ENCODE data around the gene C21orf91. TPM values are rescaled to one million over a fixed set of nuclear protein-coding genes. Genes with fewer than 3 reads are reported as not detected.

The C21orf91 gene
- total RNA-seq, 1 experiment from 2014 or later, result 30.5 TPM

DNA sequence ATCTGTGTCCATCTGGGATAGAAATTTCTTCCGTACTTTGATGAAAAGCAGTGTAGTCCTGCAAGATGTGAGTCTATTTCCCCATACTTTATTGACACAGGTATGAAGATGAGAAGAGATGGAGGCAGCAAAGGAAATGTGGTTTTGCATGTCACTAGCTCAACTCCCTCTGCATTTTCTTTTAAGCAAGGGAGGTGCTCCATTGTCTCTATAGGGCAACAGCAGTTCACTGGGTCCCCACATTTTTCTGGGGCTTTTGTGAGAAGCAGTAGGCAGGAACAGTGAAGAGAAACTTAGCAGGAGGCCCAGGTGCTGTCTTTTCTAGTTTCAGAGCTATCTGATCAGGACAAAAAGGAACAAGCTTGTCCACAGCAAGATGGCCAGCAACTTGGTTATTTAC lies 37.1 kb downstream of the C21orf91 start (continued):
- TF ChIP-seq SP1 (CRISPR knock-in tag; conservative IDR thresholded peaks at IDR 0.05), result no peak
- no peak for TF ChIP-seq HMGA2 (CRISPR knock-in tag; IDR thresholded peaks at IDR 0.05)
- TF ChIP-seq NR2C2 (CRISPR knock-in tag; IDR thresholded peaks at IDR 0.05), result no peak

DNA sequence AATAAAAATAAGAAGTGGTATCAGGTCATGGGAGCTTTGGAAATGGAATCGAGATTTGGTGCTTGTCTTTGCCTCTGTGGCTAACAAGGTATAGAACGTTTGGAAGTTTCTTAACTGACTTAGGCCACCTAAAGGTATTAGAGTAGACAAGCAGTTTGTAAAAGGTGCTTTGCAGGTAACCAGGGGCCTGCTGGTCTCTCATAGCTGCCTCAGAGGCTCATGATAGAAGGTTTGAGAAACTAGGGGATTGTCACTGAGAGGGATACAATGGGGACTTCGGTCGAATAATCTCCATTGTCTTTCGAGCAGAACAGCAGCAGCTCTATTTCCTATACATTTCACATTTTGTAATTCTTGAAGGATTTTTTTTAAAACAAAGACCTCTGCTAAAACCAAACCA lies 37.6 kb downstream of the C21orf91 start:
- Mint-ChIP-seq H3K36me3 (peaks cover 31% of the 10 kb centered on the region), H3K4me1 (peaks cover 25% of the 10 kb centered on the region)
- POLR2A ChIA-PET, result no interaction called here

DNA sequence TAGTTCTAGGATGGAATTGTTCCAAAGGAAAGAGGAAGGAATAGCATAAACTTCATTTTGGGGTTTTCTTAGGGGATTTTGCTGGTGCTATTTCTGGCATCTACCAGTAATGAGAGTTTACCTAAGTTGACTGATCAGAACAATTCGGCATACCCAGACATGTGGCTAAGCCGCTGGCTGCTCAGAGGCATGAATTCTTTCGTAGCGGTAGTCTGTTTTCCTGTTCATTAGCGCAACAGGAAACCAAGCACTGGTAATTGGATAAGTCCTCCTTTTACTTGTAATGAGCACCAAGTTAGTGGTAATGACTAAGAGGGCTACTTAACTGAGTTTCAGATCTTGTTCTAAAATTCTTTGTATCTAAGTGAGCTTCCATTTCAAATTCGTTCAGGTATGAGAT lies 38.6 kb downstream of the C21orf91 start:
- POLR2A ChIA-PET, result no interaction called here
- Mint-ChIP-seq H3K27ac (no peak overlapping the region), H3K36me3 (peaks cover 21% of the 10 kb centered on the region), H3K4me3 (no peak overlapping the region), H3K4me1 (peaks cover 25% of the 10 kb centered on the region), H3K9me3 (peaks cover 14% of the 10 kb centered on the region), H3K27me3 (ENCODE audit: low read depth) (no peaks in the 10 kb centered on the region)
- ATAC-seq, result no peak
- DNase-seq (ENCODE audit: low spot score), result no peak
- CTCF ChIA-PET, result interaction anchor here (1.0 to 1.3 kb wide), 2 partner anchors 91 to 146 kb away, joined by 3 to 6 read pairs; no protein-coding TSS in a partner anchor
- no peak for TF ChIP-seq NFYB (CRISPR knock-in tag; conservative IDR thresholded peaks at IDR 0.05; ENCODE audit: low read depth)
- no peak for TF ChIP-seq RELA (CRISPR knock-in tag; IDR thresholded peaks at IDR 0.05; ENCODE audit: borderline replicate concordance)
- no peak for TF ChIP-seq ZBTB21 (CRISPR knock-in tag; IDR thresholded peaks at IDR 0.05; ENCODE audit: borderline replicate concordance)
- TF ChIP-seq GRHL2 (CRISPR knock-in tag; IDR thresholded peaks at IDR 0.05; ENCODE audit: insufficient replicate concordance, severe bottlenecking), result no peak
- TF ChIP-seq, protein P1, sequence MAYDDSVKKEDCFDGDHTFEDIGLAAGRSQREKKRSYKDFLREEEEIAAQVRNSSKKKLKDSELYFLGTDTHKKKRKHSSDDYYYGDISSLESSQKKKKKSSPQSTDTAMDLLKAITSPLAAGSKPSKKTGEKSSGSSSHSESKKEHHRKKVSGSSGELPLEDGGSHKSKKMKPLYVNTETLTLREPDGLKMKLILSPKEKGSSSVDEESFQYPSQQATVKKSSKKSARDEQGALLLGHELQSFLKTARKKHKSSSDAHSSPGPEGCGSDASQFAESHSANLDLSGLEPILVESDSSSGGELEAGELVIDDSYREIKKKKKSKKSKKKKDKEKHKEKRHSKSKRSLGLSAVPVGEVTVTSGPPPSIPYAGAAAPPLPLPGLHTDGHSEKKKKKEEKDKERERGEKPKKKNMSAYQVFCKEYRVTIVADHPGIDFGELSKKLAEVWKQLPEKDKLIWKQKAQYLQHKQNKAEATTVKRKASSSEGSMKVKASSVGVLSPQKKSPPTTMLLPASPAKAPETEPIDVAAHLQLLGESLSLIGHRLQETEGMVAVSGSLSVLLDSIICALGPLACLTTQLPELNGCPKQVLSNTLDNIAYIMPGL (CRISPR knock-in tag; IDR thresholded peaks at IDR 0.05), result no peak
- no peak for TF ChIP-seq FOXP1 (CRISPR knock-in tag; IDR thresholded peaks at IDR 0.05; ENCODE audit: borderline replicate concordance)
- TF ChIP-seq HMGA2 (CRISPR knock-in tag; IDR thresholded peaks at IDR 0.05), result no peak
- TF ChIP-seq, protein P2, sequence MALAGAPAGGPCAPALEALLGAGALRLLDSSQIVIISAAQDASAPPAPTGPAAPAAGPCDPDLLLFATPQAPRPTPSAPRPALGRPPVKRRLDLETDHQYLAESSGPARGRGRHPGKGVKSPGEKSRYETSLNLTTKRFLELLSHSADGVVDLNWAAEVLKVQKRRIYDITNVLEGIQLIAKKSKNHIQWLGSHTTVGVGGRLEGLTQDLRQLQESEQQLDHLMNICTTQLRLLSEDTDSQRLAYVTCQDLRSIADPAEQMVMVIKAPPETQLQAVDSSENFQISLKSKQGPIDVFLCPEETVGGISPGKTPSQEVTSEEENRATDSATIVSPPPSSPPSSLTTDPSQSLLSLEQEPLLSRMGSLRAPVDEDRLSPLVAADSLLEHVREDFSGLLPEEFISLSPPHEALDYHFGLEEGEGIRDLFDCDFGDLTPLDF (CRISPR knock-in tag; IDR thresholded peaks at IDR 0.05), result no peak
- TF ChIP-seq, protein P3, sequence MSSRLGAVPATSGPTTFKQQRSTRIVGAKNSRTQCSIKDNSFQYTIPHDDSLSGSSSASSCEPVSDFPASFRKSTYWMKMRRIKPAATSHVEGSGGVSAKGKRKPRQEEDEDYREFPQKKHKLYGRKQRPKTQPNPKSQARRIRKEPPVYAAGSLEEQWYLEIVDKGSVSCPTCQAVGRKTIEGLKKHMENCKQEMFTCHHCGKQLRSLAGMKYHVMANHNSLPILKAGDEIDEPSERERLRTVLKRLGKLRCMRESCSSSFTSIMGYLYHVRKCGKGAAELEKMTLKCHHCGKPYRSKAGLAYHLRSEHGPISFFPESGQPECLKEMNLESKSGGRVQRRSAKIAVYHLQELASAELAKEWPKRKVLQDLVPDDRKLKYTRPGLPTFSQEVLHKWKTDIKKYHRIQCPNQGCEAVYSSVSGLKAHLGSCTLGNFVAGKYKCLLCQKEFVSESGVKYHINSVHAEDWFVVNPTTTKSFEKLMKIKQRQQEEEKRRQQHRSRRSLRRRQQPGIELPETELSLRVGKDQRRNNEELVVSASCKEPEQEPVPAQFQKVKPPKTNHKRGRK (CRISPR knock-in tag; IDR thresholded peaks at IDR 0.05; ENCODE audit: borderline replicate concordance), result no peak
- TF ChIP-seq, protein P4, sequence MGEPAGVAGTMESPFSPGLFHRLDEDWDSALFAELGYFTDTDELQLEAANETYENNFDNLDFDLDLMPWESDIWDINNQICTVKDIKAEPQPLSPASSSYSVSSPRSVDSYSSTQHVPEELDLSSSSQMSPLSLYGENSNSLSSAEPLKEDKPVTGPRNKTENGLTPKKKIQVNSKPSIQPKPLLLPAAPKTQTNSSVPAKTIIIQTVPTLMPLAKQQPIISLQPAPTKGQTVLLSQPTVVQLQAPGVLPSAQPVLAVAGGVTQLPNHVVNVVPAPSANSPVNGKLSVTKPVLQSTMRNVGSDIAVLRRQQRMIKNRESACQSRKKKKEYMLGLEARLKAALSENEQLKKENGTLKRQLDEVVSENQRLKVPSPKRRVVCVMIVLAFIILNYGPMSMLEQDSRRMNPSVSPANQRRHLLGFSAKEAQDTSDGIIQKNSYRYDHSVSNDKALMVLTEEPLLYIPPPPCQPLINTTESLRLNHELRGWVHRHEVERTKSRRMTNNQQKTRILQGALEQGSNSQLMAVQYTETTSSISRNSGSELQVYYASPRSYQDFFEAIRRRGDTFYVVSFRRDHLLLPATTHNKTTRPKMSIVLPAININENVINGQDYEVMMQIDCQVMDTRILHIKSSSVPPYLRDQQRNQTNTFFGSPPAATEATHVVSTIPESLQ (CRISPR knock-in tag; IDR thresholded peaks at IDR 0.05), result no peak
- TF ChIP-seq GTF2I (CRISPR knock-in tag; conservative IDR thresholded peaks at IDR 0.05), result no peak
- no peak for TF ChIP-seq NFE2L1 (CRISPR knock-in tag; IDR thresholded peaks at IDR 0.05)

More for the DNA sequence above, 37.6 kb downstream of the C21orf91 start:
- TF ChIP-seq GTF2I (CRISPR knock-in tag; conservative IDR thresholded peaks at IDR 0.05) (no peak), ZNF138 (CRISPR knock-in tag; conservative IDR thresholded peaks at IDR 0.05) (no peak), FOXK1 (CRISPR knock-in tag; IDR thresholded peaks at IDR 0.05) (no peak)
- TF ChIP-seq, protein P5, sequence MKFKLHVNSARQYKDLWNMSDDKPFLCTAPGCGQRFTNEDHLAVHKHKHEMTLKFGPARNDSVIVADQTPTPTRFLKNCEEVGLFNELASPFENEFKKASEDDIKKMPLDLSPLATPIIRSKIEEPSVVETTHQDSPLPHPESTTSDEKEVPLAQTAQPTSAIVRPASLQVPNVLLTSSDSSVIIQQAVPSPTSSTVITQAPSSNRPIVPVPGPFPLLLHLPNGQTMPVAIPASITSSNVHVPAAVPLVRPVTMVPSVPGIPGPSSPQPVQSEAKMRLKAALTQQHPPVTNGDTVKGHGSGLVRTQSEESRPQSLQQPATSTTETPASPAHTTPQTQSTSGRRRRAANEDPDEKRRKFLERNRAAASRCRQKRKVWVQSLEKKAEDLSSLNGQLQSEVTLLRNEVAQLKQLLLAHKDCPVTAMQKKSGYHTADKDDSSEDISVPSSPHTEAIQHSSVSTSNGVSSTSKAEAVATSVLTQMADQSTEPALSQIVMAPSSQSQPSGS (CRISPR knock-in tag; IDR thresholded peaks at IDR 0.05; ENCODE audit: borderline replicate concordance, low read depth), result no peak
- TF ChIP-seq, protein P6, sequence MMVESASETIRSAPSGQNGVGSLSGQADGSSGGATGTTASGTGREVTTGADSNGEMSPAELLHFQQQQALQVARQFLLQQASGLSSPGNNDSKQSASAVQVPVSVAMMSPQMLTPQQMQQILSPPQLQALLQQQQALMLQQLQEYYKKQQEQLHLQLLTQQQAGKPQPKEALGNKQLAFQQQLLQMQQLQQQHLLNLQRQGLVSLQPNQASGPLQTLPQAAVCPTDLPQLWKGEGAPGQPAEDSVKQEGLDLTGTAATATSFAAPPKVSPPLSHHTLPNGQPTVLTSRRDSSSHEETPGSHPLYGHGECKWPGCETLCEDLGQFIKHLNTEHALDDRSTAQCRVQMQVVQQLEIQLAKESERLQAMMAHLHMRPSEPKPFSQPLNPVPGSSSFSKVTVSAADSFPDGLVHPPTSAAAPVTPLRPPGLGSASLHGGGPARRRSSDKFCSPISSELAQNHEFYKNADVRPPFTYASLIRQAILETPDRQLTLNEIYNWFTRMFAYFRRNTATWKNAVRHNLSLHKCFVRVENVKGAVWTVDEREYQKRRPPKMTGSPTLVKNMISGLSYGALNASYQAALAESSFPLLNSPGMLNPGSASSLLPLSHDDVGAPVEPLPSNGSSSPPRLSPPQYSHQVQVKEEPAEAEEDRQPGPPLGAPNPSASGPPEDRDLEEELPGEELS (CRISPR knock-in tag; IDR thresholded peaks at IDR 0.05), result no peak
- TF ChIP-seq, protein P7, sequence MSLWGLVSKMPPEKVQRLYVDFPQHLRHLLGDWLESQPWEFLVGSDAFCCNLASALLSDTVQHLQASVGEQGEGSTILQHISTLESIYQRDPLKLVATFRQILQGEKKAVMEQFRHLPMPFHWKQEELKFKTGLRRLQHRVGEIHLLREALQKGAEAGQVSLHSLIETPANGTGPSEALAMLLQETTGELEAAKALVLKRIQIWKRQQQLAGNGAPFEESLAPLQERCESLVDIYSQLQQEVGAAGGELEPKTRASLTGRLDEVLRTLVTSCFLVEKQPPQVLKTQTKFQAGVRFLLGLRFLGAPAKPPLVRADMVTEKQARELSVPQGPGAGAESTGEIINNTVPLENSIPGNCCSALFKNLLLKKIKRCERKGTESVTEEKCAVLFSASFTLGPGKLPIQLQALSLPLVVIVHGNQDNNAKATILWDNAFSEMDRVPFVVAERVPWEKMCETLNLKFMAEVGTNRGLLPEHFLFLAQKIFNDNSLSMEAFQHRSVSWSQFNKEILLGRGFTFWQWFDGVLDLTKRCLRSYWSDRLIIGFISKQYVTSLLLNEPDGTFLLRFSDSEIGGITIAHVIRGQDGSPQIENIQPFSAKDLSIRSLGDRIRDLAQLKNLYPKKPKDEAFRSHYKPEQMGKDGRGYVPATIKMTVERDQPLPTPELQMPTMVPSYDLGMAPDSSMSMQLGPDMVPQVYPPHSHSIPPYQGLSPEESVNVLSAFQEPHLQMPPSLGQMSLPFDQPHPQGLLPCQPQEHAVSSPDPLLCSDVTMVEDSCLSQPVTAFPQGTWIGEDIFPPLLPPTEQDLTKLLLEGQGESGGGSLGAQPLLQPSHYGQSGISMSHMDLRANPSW (CRISPR knock-in tag; conservative IDR thresholded peaks at IDR 0.05; ENCODE audit: low read depth), result no peak
- peaks cover 23% of the 10 kb centered on the region for H3K9me3 Mint-ChIP-seq
- ATAC-seq, result peak; percentile 59
- H3K27ac Mint-ChIP-seq, result no peak overlapping the region
- no peaks in the 10 kb centered on the region for H3K27me3 Mint-ChIP-seq (ENCODE audit: low read depth)
- no peak for DNase-seq (ENCODE audit: low spot score)
- CTCF ChIA-PET, result interaction anchor here (0.7 to 1.3 kb wide), 4 partner anchors 92 to 150 kb away, joined by 3 to 6 read pairs (median 4); no protein-coding TSS in a partner anchor
- H3K4me3 Mint-ChIP-seq, result no peak overlapping the region
